ENCODE data around the gene LIG3.
"Not testable (repeated sequence)": the region's sequence is repeated elsewhere in the genome, so short reads cannot be mapped to it uniquely, and the experiment has no call there.

Gene LIG3

GRCh38 chr17:34980353-34980680 is at the start of gene LIG3:
LIG3 (plus strand) TSS chr17:34980512; CDS start chr17:34983006, 2,494 bp downstream.
- peak; percentile 80 for DNase-seq

- DNase-seq = not testable (repeated sequence)
Observed at GRCh38 chr17:34950780-34951179, 29.5 kb upstream of the LIG3 start.

GRCh38 chr17:34958438-34958837 is 21.9 kb upstream of the LIG3 start:
- no peak for DNase-seq

GRCh38 chr17:34961093-34961911 is 19.0 kb upstream of the LIG3 start, which contains the start of the genes CCT6B and ZNF830:
CCT6B (minus strand) TSS chr17:34961460; CDS start chr17:34961393, 67 bp downstream.
ZNF830 (plus strand) TSS chr17:34961540; CDS start chr17:34961567, 27 bp downstream.
- DNase-seq = peak; percentile 72

GRCh38 chr17:34974179-34974578 is 6.1 kb upstream of the LIG3 start:
- DNase-seq = no peak

- DNase-seq = no peak
Observed at GRCh38 chr17:34974794-34975785, 5.2 kb upstream of the LIG3 start.

GRCh38 chr17:34979153-34979552 is 1.2 kb upstream of the LIG3 start:
- DNase-seq = no peak

- no peak for DNase-seq
Observed at GRCh38 chr17:34979650-34980352, 511 bp upstream of the LIG3 start.

- peak; percentile 72 for DNase-seq
Observed at GRCh38 chr17:34980681-34981537, 597 bp downstream of the LIG3 start.

GRCh38 chr17:34981538-34982241 is 1.4 kb downstream of the LIG3 start:
- DNase-seq = no peak

GRCh38 chr17:34987232-34987631 is 6.9 kb downstream of the LIG3 start:
- DNase-seq = no peak

GRCh38 chr17:34988644-34989043 is 8.3 kb downstream of the LIG3 start:
- no peak for DNase-seq

GRCh38 chr17:34989473-34989872 is 9.2 kb downstream of the LIG3 start:
- no peak for DNase-seq

GRCh38 chr17:34990921-34991365 is 10.6 kb downstream of the LIG3 start:
- peak; percentile 37 for DNase-seq

- DNase-seq = no peak
Observed at GRCh38 chr17:34991606-34992005, 11.3 kb downstream of the LIG3 start.

- no peak for DNase-seq
Observed at GRCh38 chr17:34993031-34993430, 12.7 kb downstream of the LIG3 start.

GRCh38 chr17:34996422-34997285 is 16.3 kb downstream of the LIG3 start:
- no peak for DNase-seq

- no peak for DNase-seq
Observed at GRCh38 chr17:34997355-34997862, 17.1 kb downstream of the LIG3 start.

GRCh38 chr17:34998205-34998604 is 17.9 kb downstream of the LIG3 start:
- no peak for DNase-seq

- no peak for DNase-seq
Observed at GRCh38 chr17:34999456-34999855, 19.1 kb downstream of the LIG3 start.

Measured in SIG-M5 (cell line).